HG02852 (cell line): ENCODE measurements around the gene NOS2.
"Not testable (repeated sequence)": the region's sequence is repeated elsewhere in the genome, so short reads cannot be mapped to it uniquely, and the experiment has no call there.

Experiments used
- ATAC-seq: cut with Tn5 transposase; IDR thresholded peaks from one replicate; pipeline ENCODE4 v1.9.1; 2021; ENCODE audit warnings: mild to moderate bottlenecking, moderate library complexity; ENCODE audit not compliant: unreplicated experiment

NOS2 gene

DNA sequence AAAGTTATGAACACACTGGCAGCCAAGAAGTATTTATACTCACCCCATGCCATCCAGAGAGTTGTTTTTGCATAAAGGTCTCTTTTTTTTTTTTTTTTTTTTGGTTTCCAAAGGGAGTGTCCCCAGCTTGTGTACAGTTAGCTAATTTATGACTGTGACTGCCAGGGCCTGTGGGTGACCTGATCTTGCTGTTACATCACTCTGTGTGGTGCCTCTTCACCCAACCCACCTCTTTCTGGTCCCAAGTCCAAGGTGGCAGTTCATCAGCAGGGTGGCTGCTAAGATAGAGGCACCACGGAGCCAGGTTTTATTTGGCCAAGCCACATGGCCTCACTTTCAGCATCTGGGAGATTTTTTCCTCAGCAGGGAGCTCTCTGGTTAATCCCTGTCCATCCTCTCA, at the start of gene NOS2:
NOS2 (minus strand) TSS at position 8 of the 400 bp plus-strand sequence. CDS start 1,720 bp downstream, outside the sequence.
- no peak for ATAC-seq

DNA sequence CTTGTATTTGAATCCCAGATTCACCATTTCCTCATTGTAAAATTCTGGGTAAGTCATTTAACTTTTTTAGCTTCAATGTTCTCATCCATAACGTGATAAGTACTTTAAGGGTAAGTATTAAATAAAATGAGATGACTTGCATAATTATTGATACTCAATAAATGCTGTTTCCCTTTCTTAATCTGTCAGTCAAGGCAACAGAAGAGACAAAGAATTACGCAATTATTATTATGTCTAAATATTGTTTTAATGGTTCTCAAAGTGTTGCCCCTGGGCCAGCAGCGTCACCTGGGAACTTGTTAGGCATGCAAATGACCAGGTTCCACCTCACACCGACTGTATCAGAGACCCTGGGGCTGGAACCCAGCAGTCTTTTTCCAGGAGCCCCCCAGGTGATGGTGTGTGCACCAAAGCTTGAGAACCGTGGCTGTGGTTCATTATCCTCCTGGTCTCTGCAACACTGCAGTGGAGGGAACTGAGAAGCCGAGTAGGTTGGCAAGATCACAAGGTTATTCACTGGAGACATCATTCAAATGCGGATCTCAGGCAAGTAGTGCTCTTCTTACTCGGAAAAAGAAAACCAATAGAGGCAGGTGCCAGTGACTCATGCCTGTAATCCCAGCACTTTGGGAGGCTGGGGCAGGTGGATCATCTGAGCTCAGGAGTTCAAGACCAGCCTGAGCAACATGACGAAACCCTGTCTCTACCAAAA, 49.3 kb upstream of the NOS2 start:
- no peak for ATAC-seq

DNA sequence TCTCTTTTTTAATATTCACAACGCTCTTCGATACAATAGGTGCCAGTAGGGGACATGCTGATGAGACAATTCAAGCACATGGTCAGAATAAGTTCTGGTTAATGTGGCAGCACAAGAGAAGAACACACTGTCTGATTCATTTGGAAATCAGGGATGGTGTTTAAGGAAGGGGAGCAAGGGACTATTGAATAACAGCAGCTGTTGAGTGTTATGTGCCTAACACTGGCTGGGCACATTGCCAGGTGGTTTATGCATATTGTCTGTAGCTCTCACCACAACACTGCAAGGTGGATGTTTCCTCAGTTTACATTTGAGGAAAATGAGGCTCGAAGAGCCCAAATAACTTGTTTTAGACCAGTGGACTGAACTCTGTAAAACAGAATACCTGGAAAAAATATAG, 48.6 kb upstream of the NOS2 start:
- ATAC-seq: no peak

DNA sequence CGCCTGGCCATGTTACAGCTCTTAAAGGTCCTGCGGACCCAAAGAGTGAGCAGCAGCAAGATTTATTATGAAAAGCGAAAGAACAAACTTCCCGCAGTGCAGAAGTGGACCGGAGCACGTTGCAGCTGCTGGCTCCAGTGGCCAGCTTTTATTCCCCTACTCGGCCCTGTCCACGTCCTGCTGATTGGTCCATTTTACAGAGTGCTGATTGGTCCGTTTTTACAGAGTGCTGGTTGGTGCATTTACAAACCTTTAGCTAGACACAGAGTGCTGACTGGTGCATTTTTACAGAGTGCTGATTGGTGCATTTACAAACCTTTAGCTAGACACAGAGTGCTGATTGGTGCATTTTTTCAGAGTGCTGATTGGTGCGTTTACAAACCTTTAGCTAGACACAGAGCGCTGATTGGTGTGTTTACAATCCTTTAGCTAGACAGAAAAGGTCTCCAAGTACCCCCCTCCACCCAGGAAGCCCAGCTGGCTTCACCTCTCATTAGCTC, 46.5 kb upstream of the NOS2 start:
- ATAC-seq: not testable (repeated sequence)

DNA sequence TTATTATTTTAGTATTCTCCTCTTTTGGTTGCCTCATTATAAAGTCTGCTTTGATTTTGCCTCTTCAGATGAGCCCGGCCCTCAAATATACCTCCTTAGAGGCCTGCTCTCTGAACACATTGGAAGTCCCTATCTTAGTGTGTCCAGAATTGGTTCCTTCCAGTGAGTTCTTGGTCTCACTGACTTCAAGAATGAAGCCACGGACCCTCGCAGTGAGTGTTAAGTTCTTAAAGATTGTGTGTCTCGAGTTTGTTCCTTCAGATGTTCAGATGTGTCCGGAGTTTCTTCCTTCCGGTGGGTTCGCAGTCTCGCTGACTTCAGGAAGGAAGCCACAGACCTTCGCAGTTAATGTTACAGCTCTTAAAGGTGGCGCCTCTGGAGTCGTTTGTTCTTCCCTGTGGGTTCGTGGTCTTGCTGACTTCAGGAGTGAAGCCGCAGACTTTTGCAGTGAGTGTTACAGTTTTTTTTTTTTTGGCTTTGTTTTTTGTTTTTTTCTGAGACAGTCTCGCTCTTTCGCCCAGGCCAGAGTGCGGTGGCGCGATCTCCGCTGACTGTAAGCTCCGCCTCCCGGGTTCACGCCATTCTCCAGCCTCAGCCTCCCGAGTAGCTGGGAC, 45.8 kb upstream of the NOS2 start:
- no peak for ATAC-seq

DNA sequence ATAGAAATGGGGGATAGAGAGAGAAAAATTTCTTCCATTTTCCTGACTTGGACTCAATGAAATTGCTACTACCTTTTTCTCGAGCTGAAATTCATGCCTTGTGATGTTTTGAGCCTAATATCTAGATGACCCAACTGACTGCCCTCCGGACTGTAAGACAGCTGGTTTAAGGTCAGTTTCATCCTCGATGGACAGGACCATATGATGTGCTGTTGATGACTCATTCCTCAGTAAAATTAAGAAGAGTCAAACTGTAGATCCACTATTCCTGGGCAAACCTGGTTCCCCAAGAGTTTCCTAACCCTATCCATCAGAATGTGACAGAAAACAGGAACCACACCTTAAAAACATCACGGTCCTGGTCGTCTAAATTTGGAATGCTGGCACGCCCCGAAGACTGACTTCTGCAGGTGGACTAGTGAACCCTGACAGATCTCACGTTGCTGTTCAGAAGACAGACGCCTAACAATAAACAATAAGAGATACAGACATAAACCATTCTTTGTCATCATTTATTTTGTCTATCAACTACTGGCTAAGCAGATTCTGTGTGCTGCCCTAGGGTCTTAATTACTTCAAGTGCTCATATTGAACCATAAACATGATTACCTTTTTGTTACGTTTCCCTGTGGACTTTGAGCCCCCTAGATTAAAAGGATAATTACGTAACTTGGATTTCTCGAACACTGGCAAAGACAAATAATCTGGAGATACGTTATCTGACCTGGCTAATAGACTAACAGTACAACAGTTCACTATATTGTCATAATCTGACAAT, 45.1 kb upstream of the NOS2 start:
- no peak for ATAC-seq

DNA sequence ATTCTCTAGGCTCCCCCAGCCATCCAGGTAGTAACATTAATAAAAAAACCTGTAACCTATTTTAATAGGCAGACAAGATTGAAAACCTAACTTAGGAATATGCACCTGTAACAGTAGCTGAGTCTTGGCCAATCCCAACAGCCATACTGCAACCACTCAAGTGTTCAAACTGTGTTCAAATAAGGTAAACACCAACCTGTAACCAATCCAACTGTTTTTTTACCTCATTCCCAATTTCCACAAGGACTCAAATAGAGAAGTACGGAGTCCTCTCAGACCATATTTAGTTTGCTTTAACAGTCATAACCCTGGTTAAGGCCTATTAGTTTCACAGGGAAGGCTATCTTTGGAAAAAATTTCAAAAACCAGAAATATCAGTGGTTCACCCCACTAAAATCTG, 40.4 kb upstream of the NOS2 start:
- no peak for ATAC-seq

DNA sequence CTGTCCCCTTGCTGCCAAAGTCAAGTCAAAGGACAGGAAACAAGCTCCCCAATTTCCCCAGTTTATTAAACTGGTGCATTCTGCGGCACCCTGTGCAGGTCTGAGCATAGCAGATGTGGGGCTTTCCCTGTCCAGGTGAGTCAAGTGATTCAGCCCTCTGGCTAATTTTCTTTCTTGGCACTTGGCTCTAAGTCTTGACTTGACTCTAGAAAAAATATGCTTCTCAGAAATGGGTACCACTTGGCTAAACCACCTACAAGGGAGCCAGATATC, 40.0 kb upstream of the NOS2 start:
- not testable (repeated sequence) for ATAC-seq

DNA sequence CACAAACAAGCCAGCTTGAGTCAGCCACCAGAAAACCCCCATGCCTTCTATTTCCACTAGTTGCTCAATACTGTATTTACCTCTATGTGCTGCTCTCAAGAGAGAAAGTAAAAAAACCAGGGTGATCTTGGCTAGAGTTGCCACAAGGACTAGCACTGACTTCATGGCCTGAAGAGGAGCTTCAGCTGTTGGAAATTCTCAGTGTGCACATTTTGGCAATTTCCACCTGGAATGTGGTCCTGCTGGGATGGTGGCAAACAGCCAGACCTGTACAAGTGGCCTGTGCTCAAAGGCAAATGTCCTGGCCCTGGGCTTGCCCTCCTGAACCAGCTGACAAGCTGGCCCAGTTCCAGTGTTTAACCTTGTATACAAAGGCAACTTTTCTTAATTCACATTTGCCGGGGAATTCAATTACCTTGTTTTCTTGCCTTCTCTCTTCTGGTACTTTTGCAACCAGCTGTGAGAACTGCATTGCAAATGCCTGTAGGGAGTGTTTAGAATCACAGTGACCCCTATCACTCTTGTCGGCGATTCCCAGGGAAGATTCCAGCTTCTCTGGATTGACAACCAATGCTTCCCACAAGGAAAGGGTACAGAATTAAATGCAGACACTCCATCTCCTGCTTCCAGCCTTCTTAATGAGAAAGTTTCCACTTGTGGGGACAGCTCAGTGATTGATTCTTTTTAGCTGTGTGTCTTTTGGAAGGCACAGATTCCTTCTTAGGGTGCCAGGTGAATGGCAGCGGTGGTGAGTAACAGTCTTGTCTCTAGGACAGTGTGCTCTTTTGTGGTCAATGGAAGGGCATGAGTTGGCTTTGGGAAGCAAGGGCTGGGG, 39.5 kb upstream of the NOS2 start:
- ATAC-seq: not testable (repeated sequence)

DNA sequence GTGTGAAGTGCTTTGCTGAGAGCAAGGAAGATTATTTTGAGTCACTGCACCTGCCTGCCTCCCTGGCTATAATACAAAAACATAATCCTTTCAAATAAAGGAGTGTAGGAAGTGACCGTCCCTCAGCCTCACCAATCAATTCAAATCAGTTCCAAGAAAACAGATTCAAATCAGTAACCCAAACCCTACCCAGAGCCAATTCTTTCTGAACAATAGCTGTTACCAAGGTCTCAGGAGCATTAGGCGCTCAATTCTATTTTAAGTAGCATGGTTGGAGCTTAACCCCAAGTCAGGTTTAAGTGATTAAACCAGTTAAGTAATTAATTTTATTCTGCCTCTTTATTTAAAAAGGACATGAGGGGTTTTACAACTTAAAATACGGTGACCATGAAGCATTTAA, 38.3 kb upstream of the NOS2 start:
- not testable (repeated sequence) for ATAC-seq

DNA sequence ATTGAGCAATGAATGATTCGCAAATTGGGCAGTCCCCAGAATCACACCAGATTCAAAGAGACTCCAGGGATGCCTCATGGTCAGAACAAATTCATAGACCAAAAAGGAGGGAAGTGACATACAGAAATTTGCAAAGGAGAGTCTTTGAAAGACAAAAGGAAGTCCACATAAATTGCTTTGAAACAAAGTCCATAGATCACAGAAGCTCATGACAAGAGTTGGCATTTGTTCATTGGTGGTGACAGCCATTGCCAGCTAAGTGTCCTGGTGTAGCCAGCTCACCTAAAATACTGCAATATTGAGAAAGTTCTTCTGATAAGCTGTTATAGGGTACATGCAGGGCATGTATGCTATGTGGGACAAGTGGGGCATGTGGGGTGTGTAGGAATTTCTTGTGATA, 37.4 kb upstream of the NOS2 start:
- not testable (repeated sequence) for ATAC-seq

DNA sequence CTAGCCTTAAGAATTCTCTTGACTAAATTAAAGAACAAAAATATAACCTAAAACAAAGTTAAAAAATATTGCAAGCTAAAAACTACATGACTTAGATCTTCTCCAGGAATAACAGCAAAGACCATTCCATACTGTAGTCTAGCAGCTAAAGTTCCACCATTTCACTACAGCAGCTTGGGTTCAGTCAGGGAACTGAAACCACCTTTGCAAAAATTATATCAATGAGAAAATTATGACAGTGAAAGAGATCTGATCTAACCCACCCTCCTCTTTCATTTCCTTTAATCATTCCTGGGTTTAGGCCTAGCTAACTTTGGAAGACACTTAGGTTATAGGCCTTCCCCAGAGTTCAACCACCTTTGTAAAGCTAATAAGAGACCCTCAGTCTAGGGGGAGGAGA, 36.3 kb upstream of the NOS2 start:
- ATAC-seq: no peak

DNA sequence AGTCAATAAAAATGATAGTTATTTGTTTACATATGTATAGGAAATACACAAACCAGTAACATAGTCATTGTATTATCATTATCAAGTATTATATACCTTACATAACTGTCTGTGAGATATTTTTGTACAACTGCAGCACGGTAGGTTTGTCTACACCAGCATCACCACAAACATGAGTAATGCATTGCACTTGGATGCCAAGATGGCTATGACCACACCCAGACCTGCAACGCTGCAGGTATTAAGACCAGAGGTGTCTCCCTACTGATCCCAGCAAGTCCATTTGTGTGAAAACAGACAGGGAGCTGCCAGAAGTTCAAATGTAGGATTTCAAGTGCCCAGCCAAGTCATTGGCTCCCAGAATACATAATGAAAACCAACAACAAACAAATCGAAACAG, 34.2 kb upstream of the NOS2 start:
- no peak for ATAC-seq

DNA sequence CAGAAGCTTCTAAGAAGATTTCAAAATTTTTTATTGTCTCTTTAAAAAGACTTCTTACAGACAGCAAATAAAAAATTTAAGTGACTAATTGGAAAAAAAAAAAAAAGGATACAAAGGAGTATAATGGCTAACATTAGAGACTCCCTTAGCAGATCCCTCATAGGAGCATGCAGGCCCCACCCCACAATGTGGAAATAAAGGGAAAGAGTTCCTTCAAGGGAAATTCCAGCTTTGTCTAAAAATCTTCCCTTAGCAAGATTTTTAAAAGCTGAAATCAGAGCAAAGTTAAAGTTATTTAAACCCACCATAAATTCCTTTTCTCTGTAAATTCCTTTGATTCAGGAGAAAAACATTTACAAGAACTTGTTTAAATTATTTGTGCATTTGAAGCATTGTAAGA, 32.5 kb upstream of the NOS2 start:
- ATAC-seq: no peak

DNA sequence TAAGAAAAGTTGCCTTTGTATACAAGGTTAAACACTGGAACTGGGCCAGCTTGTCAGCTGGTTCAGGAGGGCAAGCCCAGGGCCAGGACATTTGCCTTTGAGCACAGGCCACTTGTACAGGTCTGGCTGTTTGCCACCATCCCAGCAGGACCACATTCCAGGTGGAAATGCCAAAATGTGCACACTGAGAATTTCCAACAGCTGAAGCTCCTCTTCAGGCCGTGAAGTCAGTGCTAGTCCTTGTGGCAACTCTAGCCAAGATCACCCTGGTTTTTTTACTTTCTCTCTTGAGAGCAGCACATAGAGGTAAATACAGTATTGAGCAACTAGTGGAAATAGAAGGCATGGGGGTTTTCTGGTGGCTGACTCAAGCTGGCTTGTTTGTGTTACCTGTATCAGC, 29.6 kb upstream of the NOS2 start:
- ATAC-seq: not testable (repeated sequence)

DNA sequence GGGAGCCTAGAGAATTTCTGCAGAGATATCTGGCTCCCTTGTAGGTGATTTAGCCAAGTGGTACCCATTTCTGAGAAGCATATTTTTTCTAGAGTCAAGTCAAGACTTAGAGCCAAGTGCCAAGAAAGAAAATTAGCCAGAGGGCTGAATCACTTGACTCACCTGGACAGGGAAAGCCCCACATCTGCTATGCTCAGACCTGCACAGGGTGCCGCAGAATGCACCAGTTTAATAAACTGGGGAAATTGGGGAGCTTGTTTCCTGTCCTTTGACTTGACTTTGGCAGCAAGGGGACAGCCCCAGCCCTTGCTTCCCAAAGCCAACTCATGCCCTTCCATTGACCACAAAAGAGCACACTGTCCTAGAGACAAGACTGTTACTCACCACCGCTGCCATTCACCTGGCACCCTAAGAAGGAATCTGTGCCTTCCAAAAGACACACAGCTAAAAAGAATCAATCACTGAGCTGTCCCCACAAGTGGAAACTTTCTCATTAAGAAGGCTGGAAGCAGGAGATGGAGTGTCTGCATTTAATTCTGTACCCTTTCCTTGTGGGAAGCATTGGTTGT, 28.9 kb upstream of the NOS2 start:
- not testable (repeated sequence) for ATAC-seq

DNA sequence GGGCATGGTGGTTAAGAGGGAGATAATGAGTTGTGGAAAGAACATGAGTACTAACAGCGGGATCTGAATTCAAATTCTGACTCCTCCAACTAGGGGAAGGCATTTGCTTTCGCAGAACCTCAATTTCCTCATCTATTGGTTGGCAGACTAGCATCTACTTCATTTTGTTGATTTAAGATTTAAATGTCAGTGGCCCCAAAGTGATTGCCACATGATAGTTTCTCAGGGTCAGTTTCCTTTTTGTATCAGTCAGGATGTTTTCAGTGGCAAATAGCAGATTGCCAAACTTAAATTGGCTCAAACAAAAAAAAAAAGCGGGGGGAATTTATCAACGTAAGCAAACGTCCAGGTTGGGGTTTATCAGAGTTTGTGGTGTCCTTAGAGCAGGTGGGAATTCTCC, 25.1 kb upstream of the NOS2 start:
- ATAC-seq: no peak

DNA sequence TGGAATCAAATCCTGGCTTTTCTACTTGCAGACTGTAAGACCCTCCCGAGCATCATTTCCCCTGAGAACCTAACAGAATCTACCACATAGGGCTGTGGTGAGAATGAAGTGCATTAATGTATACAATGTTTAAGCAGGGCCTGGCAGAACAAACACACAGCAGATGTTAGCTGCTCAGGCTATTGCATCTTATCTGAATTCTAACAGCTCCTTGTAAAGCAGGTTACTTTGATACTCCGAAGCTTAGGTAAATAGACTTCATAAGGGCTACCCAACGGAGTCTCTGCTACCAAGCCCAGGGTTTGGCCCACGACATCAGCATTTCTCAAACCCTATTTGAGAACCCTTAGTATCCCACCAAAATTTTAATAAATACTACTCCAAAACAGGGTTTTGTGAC, 24.4 kb upstream of the NOS2 start:
- no peak for ATAC-seq

DNA sequence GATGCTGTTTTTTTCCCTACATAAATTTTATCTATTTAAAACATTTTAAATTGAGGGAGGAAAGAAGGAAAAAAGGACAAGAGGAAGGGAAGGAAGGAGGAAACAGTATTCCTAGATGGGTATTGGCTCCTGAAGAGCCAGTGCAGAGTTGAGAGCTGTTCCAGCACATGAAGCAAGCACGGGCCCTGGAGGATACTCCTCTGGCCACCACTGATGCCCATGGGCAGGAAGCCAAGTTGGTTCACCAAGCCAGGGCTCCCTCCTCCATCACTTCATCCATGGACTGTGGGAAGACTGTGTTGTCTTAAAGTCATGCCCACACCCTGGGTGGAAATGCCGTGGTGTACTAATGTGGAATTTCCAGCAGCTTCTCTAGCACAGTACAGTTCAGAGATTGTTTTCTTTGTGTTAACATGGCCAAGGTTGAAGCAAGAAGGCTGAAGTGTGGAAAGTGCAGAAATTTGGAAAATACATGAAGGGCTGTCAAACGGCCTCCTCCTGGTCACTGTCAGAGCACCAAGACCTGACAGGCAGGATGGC, 23.9 kb upstream of the NOS2 start:
- no peak for ATAC-seq

DNA sequence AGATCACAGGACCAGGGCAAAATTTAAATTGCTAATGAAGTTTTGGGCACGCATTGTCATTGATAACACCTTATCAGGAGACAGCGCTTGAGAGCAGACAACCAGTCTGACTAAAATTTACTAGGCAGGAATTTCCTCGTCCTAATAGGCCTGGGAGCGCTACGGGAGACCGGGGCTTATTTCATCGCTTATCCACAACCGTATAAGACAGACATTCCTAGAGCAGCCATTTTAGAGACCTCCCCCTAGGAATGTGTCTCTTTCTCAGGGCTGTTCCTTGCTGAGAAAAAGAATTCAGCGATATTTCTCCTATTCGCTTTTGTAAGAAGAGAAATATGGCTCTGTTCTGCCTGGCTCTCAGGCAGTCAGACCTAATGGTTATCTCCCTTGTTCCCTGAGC, 21.8 kb upstream of the NOS2 start:
- not testable (repeated sequence) for ATAC-seq

DNA sequence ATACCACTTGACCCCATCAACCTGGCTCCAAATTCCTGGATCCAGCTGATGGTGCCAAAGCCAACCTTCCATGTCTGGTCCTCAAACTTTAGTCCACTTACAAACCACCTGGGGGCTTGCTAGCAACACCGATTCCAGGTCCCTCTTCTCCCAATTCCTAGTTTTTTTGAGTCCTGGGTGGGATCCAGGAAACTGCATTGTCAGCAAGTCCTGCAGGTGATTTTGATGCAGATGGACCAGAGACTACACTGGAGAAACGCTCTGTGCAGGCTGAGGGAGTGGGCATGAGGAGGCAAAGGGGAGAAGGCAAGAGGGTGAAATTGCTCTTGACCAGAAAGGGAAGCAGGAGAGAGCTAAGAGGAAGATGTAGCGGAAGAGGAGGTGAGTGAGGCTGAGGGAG, 21.0 kb upstream of the NOS2 start:
- no peak for ATAC-seq
